Smooth muscle cell (in vitro differentiated cells): ENCODE results near the gene AFF1. TPM values are rescaled to one million over a fixed set of nuclear protein-coding genes. Genes with fewer than 3 reads are reported as not detected.

ENCODE experiments used
- DNase-seq: peaks from one replicate; lab custom pipeline; 2025; ENCODE audit not compliant: unreplicated experiment; lab: John Stamatoyannopoulos, UW
- H2AFZ ChIP-seq: fragments of 200-600 bp; sonication (generic); 2 replicates; pipeline ENCODE4 v1.6.0; 2016; ENCODE audit warnings: antibody characterized with exemption, low read depth, mild to moderate bottlenecking
- H3F3A ChIP-seq: fragments of 200-600 bp; sonication (generic); 2 replicates; pipeline ENCODE4 v1.6.0; 2017; ENCODE audit warnings: antibody characterized with exemption, low read depth
- H3K27ac ChIP-seq: fragments of 200-600 bp; sonication (generic); 2 replicates; pipeline ENCODE4 v1.5.1; 2016; ENCODE audit warnings: low read depth, mild to moderate bottlenecking
- H3K27me3 ChIP-seq: fragments of 200-600 bp; sonication (generic); 2 replicates; pipeline ENCODE4 v1.6.1; 2016; ENCODE audit warnings: low read depth, mild to moderate bottlenecking
- H3K36me3 ChIP-seq: fragments of 200-600 bp; sonication (generic); 2 replicates; pipeline ENCODE4 v1.5.1; 2016; ENCODE audit warnings: low read depth
- H3K4me1 ChIP-seq: fragments of 200-600 bp; sonication (generic); 2 replicates; pipeline ENCODE4 v1.5.1; 2016; ENCODE audit warnings: low read depth
- H3K4me2 ChIP-seq: fragments of 200-600 bp; sonication (generic); 2 replicates; pipeline ENCODE4 v1.6.0; 2016; ENCODE audit warnings: mild to moderate bottlenecking
- H3K4me3 ChIP-seq: fragments of 200-600 bp; sonication (generic); 2 replicates; pipeline ENCODE4 v1.5.1; 2016; ENCODE audit warnings: mild to moderate bottlenecking
- H3K79me2 ChIP-seq: fragments of 200-600 bp; sonication (generic); 2 replicates; pipeline ENCODE4 v1.6.0; 2016; ENCODE audit warnings: low read depth, mild to moderate bottlenecking
- H3K9ac ChIP-seq: fragments of 200-600 bp; sonication (generic); 2 replicates; pipeline ENCODE4 v1.6.0; 2016; ENCODE audit warnings: low read depth
- H3K9me3 ChIP-seq: fragments of 200-600 bp; sonication (generic); replicated peaks from 2 replicates; pipeline ENCODE4 v1.5.1; 2016; ENCODE audit warnings: low read depth
- H4K20me1 ChIP-seq: fragments of 200-600 bp; sonication (generic); 2 replicates; pipeline ENCODE4 v1.6.0; 2016; ENCODE audit warnings: low read depth
- CTCF ChIP-seq: fragments of 200-600 bp; sonication (generic); IDR thresholded peaks from 2 replicates; pipeline ENCODE4 v1.5.1; 2017; ENCODE audit warnings: borderline replicate concordance, mild to moderate bottlenecking, antibody characterized with exemption; ENCODE audit not compliant: insufficient read depth, poor library complexity, severe bottlenecking
- WGBS: methylation state at CpG from one replicate; pipeline ENCODE4 v1.1.7; 2016; ENCODE audit warnings: low lambda C conversion rate; 5-methylcytosine and 5-hydroxymethylcytosine counted together
- polyA plus RNA-seq: library from polyadenylated mRNA; unstranded; fragments of >200 nt; fragmentation: Nextera tagmentation; extraction: Ambion mirVana; gene quantifications from 2 replicates; pipeline ENCODE4 v1.2.1, GENCODE V29; 2016
- total RNA-seq: library from RNA; depleted of rRNA; stranded (reverse); fragments of >200 nt; gene quantifications from 2 replicates; pipeline ENCODE4 v1.2.3, GENCODE V29; 2014

AFF1 gene
- total and polyA plus RNA-seq, 2 experiments from 2014 or later: 6.6 to 17.7 TPM

DNA sequence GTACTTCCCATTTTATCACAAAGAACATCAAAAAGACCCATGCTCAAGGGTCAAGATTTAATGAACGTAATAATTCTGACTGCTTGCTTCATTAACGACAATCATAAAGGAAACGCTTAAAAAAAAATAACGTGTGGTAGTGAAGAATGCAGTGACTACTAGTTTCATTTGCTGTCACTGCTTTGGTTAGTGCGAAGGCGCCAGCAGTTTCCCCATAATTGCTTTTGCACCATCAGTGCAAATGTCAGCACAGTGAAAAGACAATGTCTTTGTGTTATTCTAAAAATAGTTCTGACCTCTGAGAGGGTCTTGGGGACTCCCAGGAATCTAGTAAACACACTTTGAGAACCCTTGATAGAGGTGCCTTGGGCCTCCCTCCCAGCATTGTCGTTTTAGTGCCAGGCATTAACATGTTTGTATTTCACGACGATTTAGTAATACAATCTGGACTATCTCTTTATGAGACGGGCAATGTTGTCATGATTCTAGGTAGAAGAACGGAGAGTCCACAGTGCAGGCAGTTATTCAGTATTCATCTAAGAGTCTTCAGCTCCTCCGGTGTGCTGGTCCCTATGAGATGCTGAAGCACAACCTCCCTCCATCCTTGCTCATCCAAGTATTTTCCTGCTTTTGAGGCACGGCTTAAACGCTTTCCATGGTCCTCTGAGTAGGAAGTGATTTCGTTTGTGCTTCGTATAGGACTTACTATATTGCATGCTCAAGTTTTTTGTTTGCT lies 71.0 kb downstream of the AFF1 start:
- Histone ChIP-seq H3K9me3 (no peaks in the 10 kb centered on the region), H3K4me3 (peak overlapping the region; percentile 88), H3K4me1 (peaks cover 43% of the 10 kb centered on the region), H3K27me3 (no peaks in the 10 kb centered on the region), H3K27ac (peak overlapping the region; percentile 98), H3F3A (peaks cover 9% of the 10 kb centered on the region), H3K4me2 (peak overlapping the region; percentile 95), H3K36me3 (no peaks in the 10 kb centered on the region), H3K79me2 (peaks cover 34% of the 10 kb centered on the region), H4K20me1 (peaks cover 5% of the 10 kb centered on the region), H3K9ac (peak overlapping the region; percentile 98), H2AFZ (peak overlapping the region; percentile 83)
- no peak for DNase-seq
- no peak for TF ChIP-seq CTCF
- 35% methylated on average over 16 of the region's 16 CpGs for WGBS

DNA sequence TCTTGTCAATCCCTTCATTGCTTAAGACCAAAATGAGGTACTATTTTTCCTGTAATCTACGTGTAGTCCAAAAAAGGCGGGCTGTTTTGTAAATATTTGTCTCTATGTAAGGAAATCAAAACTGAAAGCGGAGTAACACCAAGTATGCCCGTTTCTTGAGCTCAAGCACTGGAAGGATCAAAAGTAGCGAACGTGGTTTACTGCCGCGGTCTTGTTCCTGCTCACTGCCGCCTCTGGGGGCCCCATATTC lies 71.5 kb downstream of the AFF1 start:
- Histone ChIP-seq H3K36me3 (no peaks in the 10 kb centered on the region), H3K4me3 (peak overlapping the region; percentile 88), H3K27me3 (no peaks in the 10 kb centered on the region), H3K79me2 (peaks cover 34% of the 10 kb centered on the region), H3K9me3 (no peaks in the 10 kb centered on the region), H3K9ac (peak overlapping the region; percentile 98), H3K27ac (peak overlapping the region; percentile 98), H3F3A (peaks cover 13% of the 10 kb centered on the region), H4K20me1 (peaks cover 5% of the 10 kb centered on the region), H2AFZ (peak overlapping the region; percentile 83), H3K4me2 (peak overlapping the region; percentile 95), H3K4me1 (peaks cover 47% of the 10 kb centered on the region)
- WGBS: under 1% methylated on average over 9 of the region's 9 CpGs
- DNase-seq: no peak
- no peak for TF ChIP-seq CTCF

DNA sequence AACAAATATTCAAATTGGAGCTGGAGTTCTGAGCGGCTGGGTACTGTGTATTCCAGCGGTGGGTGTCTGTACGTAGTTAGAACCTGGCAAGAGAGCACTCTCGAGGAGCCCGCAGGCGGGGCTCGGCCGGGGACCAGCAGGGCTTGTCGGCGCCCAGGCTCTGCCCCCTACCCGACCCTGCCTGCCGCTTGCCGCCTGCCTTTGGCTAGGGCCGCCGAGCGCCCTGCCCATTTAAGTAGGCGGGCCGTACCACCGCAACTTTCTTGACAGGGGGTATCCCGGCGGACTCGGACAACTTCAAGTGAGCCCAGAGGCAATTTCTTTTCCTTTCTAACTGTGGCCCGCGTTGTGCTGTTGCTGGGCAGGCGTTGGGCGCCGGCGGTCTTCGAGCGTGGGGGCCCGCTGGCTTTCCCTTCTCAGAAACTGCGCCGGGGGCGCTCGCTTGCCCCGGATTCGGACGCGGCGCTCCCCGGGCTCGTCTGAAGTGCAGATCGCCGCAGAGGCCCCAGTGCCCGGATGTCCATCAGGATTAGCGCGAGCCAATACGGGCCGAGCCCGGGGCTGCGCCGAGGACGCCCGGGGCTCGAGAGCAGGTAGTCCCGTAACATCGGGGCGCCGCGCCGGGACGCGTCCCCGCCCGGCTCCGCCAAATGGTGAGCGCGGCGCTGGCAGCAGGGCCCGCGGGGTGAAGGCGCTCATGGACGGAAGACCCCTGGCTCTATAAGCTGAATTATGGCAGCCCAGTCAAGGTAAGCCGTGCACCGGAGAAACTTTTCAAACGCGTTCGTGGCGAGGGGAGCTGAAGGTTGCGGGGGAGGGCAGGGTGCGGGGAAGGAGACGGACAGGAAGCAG lies 72.1 kb downstream of the AFF1 start:
- peaks cover 14% of the 10 kb centered on the region for H3F3A ChIP-seq
- H3K4me1 ChIP-seq: peaks cover 42% of the 10 kb centered on the region
- H4K20me1 ChIP-seq: peaks cover 5% of the 10 kb centered on the region
- H3K79me2 ChIP-seq: peaks cover 34% of the 10 kb centered on the region
- peak; percentile 91 for DNase-seq
- peak overlapping the region; percentile 98 for H3K27ac ChIP-seq
- H3K4me2 ChIP-seq: peak overlapping the region; percentile 95
- H3K9ac ChIP-seq: peak overlapping the region; percentile 98
- no peaks in the 10 kb centered on the region for H3K9me3 ChIP-seq
- WGBS: under 1% methylated on average over 80 of the region's 82 CpGs
- no peaks in the 10 kb centered on the region for H3K27me3 ChIP-seq
- no peak for TF ChIP-seq CTCF
- peak overlapping the region; percentile 88 for H3K4me3 ChIP-seq
- H3K36me3 ChIP-seq: no peaks in the 10 kb centered on the region
- H2AFZ ChIP-seq: peak overlapping the region; percentile 83
